Fibroblast of lung (primary cell): Measurements from ENCODE around the gene NT5C1A. TPM values are rescaled to one million over a fixed set of nuclear protein-coding genes. Genes with fewer than 3 reads are reported as not detected.

ENCODE experiments used
- DNase-seq, 2 donors: peaks; one replicate each; pipeline versions ENCODE4 v3.0.0 to v3.0.0-alpha.2; 2010; ENCODE audit warnings: low read depth in 2 of 2
- H2AFZ ChIP-seq: 2 replicates; pipeline ENCODE4 v1.5.1; 2012; ENCODE audit warnings: low read length, control low read depth, inconsistent platforms
- H3K27ac ChIP-seq: 2 replicates; pipeline ENCODE4 v1.5.1; 2011; ENCODE audit warnings: low read length, control low read depth; ENCODE audit not compliant: insufficient read depth
- H3K27me3 ChIP-seq: 2 replicates; pipeline ENCODE4 v1.5.1; 2011; ENCODE audit warnings: mild to moderate bottlenecking, low read length; ENCODE audit not compliant: control insufficient read depth, insufficient read depth
- H3K36me3 ChIP-seq: 2 replicates; pipeline ENCODE4 v1.5.1; 2011; ENCODE audit warnings: low read length; ENCODE audit not compliant: control insufficient read depth, insufficient read depth
- H3K4me1 ChIP-seq: 2 replicates; pipeline ENCODE4 v1.5.1; 2011; ENCODE audit warnings: low read length; ENCODE audit not compliant: control insufficient read depth, insufficient read depth; ENCODE audit errors: extremely low read depth
- H3K4me2 ChIP-seq: 2 replicates; pipeline ENCODE4 v1.5.1; 2011; ENCODE audit warnings: low read length, control low read depth; ENCODE audit not compliant: insufficient read depth; ENCODE audit errors: extremely low read depth
- H3K4me3 ChIP-seq, 4 experiments: fragments of 200-600 bp in 1 of 4; sonication (generic) in 1 of 4; replicated peaks in 1 of 4; 2 replicates each; pipeline ENCODE4 v1.5.1; 2011 to 2016; ENCODE audit warnings: low read length in 4 of 4, low read depth in 3 of 4, mild to moderate bottlenecking in 3 of 4, control low read depth in 2 of 4, inconsistent platforms in 1 of 4, mixed read lengths in 1 of 4; ENCODE audit not compliant: insufficient read depth in 1 of 4; ENCODE audit errors: control extremely low read depth in 1 of 4
- H3K79me2 ChIP-seq: 2 replicates; pipeline ENCODE4 v1.5.1; 2012; ENCODE audit warnings: mild to moderate bottlenecking, low read length, inconsistent platforms; ENCODE audit not compliant: control insufficient read depth, insufficient read depth
- H3K9ac ChIP-seq: 2 replicates; pipeline ENCODE4 v1.5.1; 2011; ENCODE audit warnings: mild to moderate bottlenecking, low read length, control low read depth; ENCODE audit not compliant: insufficient read depth
- H3K9me3 ChIP-seq: 2 replicates; pipeline ENCODE4 v1.5.1; 2012; ENCODE audit warnings: low read depth, low read length; ENCODE audit not compliant: control insufficient read depth, insufficient read depth
- H4K20me1 ChIP-seq: 2 replicates; pipeline ENCODE4 v1.5.1; 2011; ENCODE audit warnings: low read length; ENCODE audit not compliant: control insufficient read depth, insufficient read depth; ENCODE audit errors: extremely low read depth
- CTCF ChIP-seq, 2 donors: IDR thresholded peaks in 1 of 2; conservative IDR thresholded peaks in 1 of 2; 1 replicate in 1 of 2; 2 replicates in 1 of 2; pipeline ENCODE4 v1.5.1; 2011 to 2012; ENCODE audit warnings: low read length in 2 of 2, control low read depth in 1 of 2, inconsistent platforms in 1 of 2, low read depth in 1 of 2, mild to moderate bottlenecking in 1 of 2
- EZH2 ChIP-seq: IDR thresholded peaks from 2 replicates; pipeline ENCODE4 v1.5.1; 2012; ENCODE audit warnings: low read length, control low read depth, mild to moderate bottlenecking; ENCODE audit errors: missing control alignments
- polyA plus RNA-seq, 2 donors: library from polyadenylated mRNA; depleted of rRNA in 1 of 2; stranded (reverse) in 1 of 2; unstranded in 1 of 2; fragments of >200 nt; gene quantifications; 2 replicates each; pipeline ENCODE4 v1.2.1, GENCODE V29; 2011 to 2012; ENCODE audit warnings: missing spikeins in 1 of 2
- total RNA-seq: library from RNA; depleted of rRNA; stranded (reverse); fragments of >200 nt; gene quantifications from 2 replicates; pipeline ENCODE4 v1.2.1, GENCODE V29; 2014

The NT5C1A gene
- total and polyA plus RNA-seq, 2 donors (not counting 1 experiment from before 2014, with no cell fraction given), result not detected

GRCh38 chr1:39701049-39701439 lies 29.1 kb upstream of the NT5C1A start:
- H3K79me2 ChIP-seq, result no peaks in the 10 kb centered on the region
- no peak overlapping the region for H2AFZ ChIP-seq
- peak; percentile 56 to 75 for DNase-seq
- H3K9ac ChIP-seq, result no peak overlapping the region
- peaks cover 2% of the 10 kb centered on the region for H3K4me1 ChIP-seq
- H3K27ac ChIP-seq, result no peak overlapping the region
- no peaks in the 10 kb centered on the region for H3K36me3 ChIP-seq
- no peaks in the 10 kb centered on the region for H3K9me3 ChIP-seq
- TF ChIP-seq EZH2, result no peak
- no peak for TF ChIP-seq CTCF (conservative IDR thresholded peaks at IDR 0.05 in 1 of 2, IDR thresholded peaks at IDR 0.05 in 1 of 2; ENCODE audit: low read depth in 1 of 2, low read length in 2 of 2)
- peaks cover 27% of the 10 kb centered on the region for H3K27me3 ChIP-seq
- no peaks in the 10 kb centered on the region for H4K20me1 ChIP-seq
- no peak overlapping the region for H3K4me2 ChIP-seq
- no peak overlapping the region for H3K4me3 ChIP-seq

DNA sequence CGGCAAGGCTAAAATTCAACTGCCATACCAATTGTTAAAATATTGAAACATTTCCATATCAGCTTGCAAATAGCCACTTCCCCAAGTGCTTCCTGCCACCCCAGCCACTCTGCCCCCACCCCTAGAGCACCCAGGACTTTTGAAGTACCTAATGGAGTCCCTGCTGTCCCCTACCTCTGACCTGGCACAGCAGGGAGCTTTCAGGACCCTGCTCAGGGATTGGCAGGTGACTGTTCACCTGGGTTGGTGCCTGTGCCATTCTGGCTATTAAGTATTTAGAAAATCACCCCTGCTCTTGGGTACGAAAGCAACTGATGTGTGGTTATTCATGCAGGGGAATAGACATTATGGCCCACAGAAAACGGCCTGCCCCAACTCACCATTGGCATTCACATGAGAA lies 28.4 kb upstream of the NT5C1A start:
- TF ChIP-seq CTCF (conservative IDR thresholded peaks at IDR 0.05 in 1 of 2, IDR thresholded peaks at IDR 0.05 in 1 of 2; ENCODE audit: low read depth in 1 of 2, low read length in 2 of 2) (no peak), EZH2 (no peak)
- H3K4me3 ChIP-seq, result no peak overlapping the region

GRCh38 chr1:39699419-39699818 lies 27.5 kb upstream of the NT5C1A start:
- no peak overlapping the region for H3K9ac ChIP-seq
- H3K4me2 ChIP-seq, result no peak overlapping the region
- no peaks in the 10 kb centered on the region for H3K36me3 ChIP-seq
- H4K20me1 ChIP-seq, result no peaks in the 10 kb centered on the region
- H3K9me3 ChIP-seq, result no peaks in the 10 kb centered on the region
- peaks cover 30% of the 10 kb centered on the region for H3K27me3 ChIP-seq
- no peak for TF ChIP-seq CTCF (conservative IDR thresholded peaks at IDR 0.05 in 1 of 2, IDR thresholded peaks at IDR 0.05 in 1 of 2; ENCODE audit: low read depth in 1 of 2, low read length in 2 of 2)
- no peak for TF ChIP-seq EZH2
- H3K27ac ChIP-seq, result no peak overlapping the region
- no peak for DNase-seq
- H3K4me1 ChIP-seq, result peaks cover 2% of the 10 kb centered on the region
- no peak overlapping the region for H3K4me3 ChIP-seq
- no peak overlapping the region for H2AFZ ChIP-seq
- H3K79me2 ChIP-seq, result no peaks in the 10 kb centered on the region

More for the DNA sequence above, 28.4 kb upstream of the NT5C1A start:
- Histone ChIP-seq H3K27ac (no peak overlapping the region), H3K79me2 (no peaks in the 10 kb centered on the region), H2AFZ (no peak overlapping the region), H3K9me3 (no peaks in the 10 kb centered on the region), H3K9ac (no peak overlapping the region), H3K4me1 (peaks cover 2% of the 10 kb centered on the region), H3K36me3 (no peaks in the 10 kb centered on the region), H3K4me2 (no peak overlapping the region), H3K27me3 (peaks cover 27% of the 10 kb centered on the region), H4K20me1 (no peaks in the 10 kb centered on the region)
- no peak for DNase-seq
